Stomach (tissue), 4 donors: ENCODE data around the gene KRTAP5-7.

Experiments
- CTCF ChIP-seq, 7 experiments: fragments of 450-650 bp in 4 of 7; fragments of 200-600 bp in 3 of 7; sonication (generic) in 3 of 7; IDR thresholded peaks; one replicate each; pipeline ENCODE4 v1.5.1; 2016 to 2019; ENCODE audit warnings: antibody characterized with exemption in 7 of 7, control low read depth in 2 of 7, mild to moderate bottlenecking in 1 of 7
- EP300 ChIP-seq: sonication (generic); formaldehyde crosslinking; IDR thresholded peaks from one replicate; pipeline ENCODE4 v1.6.1; 2017; ENCODE audit warnings: antibody characterized with exemption

- TF ChIP-seq CTCF (IDR thresholded peaks at IDR 0.05) (no peak), EP300 (no peak)
Measured at GRCh38 chr11:71491531-71491930, 35.5 kb upstream of the KRTAP5-7 start.
